ENCODE results near the gene UBTF.

Gene UBTF

GRCh38 chr17:44206825-44207155 is 12.7 kb downstream of the UBTF start:
- ChIA-PET CTCF (no interaction called here), POLR2A (interaction anchor here (1.0 to 1.2 kb wide), 2 partner anchors 11 to 20 kb away, joined by 3 to 4 read pairs; partner anchors contain the start of gene TMUB2)
- DNase-seq (ENCODE audit: extremely low spot score) = no peak
- no peak for TF ChIP-seq CTBP1 (IDR thresholded peaks at IDR 0.05; ENCODE audit: borderline replicate concordance)
- no peak for TF ChIP-seq NFRKB (IDR thresholded peaks at IDR 0.05)
- no peak for TF ChIP-seq LEF1 (IDR thresholded peaks at IDR 0.05; ENCODE audit: borderline replicate concordance)
- no peak for TF ChIP-seq SUZ12 (IDR thresholded peaks at IDR 0.05)
- TF ChIP-seq FOXA1 (IDR thresholded peaks at IDR 0.05) = no peak
- no peak for TF ChIP-seq FOXK2 (IDR thresholded peaks at IDR 0.05)
- no peak for TF ChIP-seq ZNF384 (IDR thresholded peaks at IDR 0.05)
- TF ChIP-seq TARDBP (IDR thresholded peaks at IDR 0.05) = no peak
- TF ChIP-seq FOXM1 (IDR thresholded peaks at IDR 0.05; ENCODE audit: borderline replicate concordance) = no peak
- no peak for TF ChIP-seq SP1 (IDR thresholded peaks at IDR 0.05)
- no peak for TF ChIP-seq BHLHE40 (IDR thresholded peaks at IDR 0.05; ENCODE audit: borderline replicate concordance)
- TF ChIP-seq, protein P1, sequence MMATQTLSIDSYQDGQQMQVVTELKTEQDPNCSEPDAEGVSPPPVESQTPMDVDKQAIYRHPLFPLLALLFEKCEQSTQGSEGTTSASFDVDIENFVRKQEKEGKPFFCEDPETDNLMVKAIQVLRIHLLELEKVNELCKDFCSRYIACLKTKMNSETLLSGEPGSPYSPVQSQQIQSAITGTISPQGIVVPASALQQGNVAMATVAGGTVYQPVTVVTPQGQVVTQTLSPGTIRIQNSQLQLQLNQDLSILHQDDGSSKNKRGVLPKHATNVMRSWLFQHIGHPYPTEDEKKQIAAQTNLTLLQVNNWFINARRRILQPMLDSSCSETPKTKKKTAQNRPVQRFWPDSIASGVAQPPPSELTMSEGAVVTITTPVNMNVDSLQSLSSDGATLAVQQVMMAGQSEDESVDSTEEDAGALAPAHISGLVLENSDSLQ (IDR thresholded peaks at IDR 0.05) = no peak
- TF ChIP-seq ARNT (IDR thresholded peaks at IDR 0.05) = no peak
- no peak for TF ChIP-seq L3MBTL2 (conservative IDR thresholded peaks at IDR 0.05)
- TF ChIP-seq ELF4 (IDR thresholded peaks at IDR 0.05) = no peak
- TF ChIP-seq HDGF (IDR thresholded peaks at IDR 0.05; ENCODE audit: borderline replicate concordance) = no peak

DNA sequence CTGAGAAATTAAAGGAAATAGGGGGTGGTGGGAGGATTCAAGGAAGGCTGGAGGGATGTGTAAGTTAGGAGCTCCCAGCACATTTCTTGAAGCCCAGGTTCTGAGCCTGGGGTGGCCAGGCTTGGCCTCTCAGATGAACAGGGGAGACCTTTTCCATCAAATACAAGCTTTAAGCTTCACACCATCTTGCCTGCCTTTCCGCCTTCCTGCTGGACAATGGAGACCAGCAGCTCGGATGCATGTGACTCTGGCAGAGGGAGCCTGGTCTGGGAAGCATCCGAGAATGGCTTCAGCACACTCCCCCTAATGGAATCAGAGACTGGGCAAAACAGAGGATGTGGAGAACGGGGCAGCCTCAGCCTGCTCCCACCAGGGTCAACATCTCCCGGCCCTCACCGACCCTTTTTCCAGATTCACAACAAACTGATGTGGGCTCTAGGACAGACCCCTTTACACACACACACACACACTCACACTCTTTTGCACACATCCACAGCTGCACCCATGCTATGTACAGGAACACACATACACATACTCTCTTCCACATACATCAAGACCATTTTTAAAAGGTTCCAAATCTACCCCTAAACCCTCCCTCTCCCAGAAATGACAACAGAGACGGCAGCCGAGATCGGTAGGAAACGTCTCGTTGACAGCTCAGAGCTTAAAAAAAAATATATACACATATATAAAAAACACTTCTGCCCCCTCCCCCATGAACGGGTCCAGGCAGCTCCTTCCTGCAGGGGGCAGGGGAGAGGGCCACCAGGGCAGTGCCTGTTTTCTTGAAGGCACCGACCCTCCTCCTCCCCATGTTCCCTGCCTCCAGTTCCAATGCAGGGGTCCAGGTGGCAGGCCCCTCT is 13.3 kb downstream of the UBTF start:
- ChIA-PET POLR2A (interaction anchor here (1.0 to 1.2 kb wide), 2 partner anchors 12 to 20 kb away, joined by 3 to 4 read pairs; partner anchors contain the start of gene TMUB2), CTCF (interaction anchor here (0.8 kb wide), 1 partner anchor 20 kb away, joined by 3 read pairs; the partner anchor contains the start of gene TMUB2)
- TF ChIP-seq TARDBP (IDR thresholded peaks at IDR 0.05) = peak; percentile 79
- TF ChIP-seq LEF1 (IDR thresholded peaks at IDR 0.05; ENCODE audit: borderline replicate concordance) = no peak
- no peak for DNase-seq (ENCODE audit: extremely low spot score)

- DNase-seq (ENCODE audit: extremely low spot score) = no peak
- POLR2A ChIA-PET = interaction anchor here (1.5 to 1.8 kb wide), 3 partner anchors 18 to 124 kb away, joined by 3 to 11 read pairs (median 4); partner anchors contain the start of gene TMUB2
- TF ChIP-seq ELF4 (IDR thresholded peaks at IDR 0.05) = no peak
- CTCF ChIA-PET = interaction anchor here (0.5 to 1.9 kb wide), 4 partner anchors 13 to 192 kb away, joined by 3 to 13 read pairs (median 6); partner anchors contain the start of gene GRN
These were observed 15.0 kb downstream of the UBTF start for GRCh38 chr17:44204441-44204882.

- ChIA-PET POLR2A (interaction anchor here (0.9 to 6.1 kb wide), 5 partner anchors 16 to 124 kb away, joined by 3 to 27 read pairs (median 4); partner anchors contain the start of genes TMUB2 and UBTF), CTCF (interaction anchor here (0.5 to 1.9 kb wide), 6 partner anchors 14 to 193 kb away, joined by 3 to 13 read pairs (median 6); partner anchors contain the start of gene GRN)
- DNase-seq (ENCODE audit: extremely low spot score) = peak; percentile 46
- TF ChIP-seq FOXM1 (IDR thresholded peaks at IDR 0.05; ENCODE audit: borderline replicate concordance) = no peak
- no peak for TF ChIP-seq TARDBP (IDR thresholded peaks at IDR 0.05)
- TF ChIP-seq ARNT (IDR thresholded peaks at IDR 0.05) = no peak
- TF ChIP-seq SP1 (IDR thresholded peaks at IDR 0.05) = no peak
- no peak for TF ChIP-seq FOXA1 (IDR thresholded peaks at IDR 0.05)
- TF ChIP-seq, protein P1 (IDR thresholded peaks at IDR 0.05) = peak; percentile 68; the same call in 1 of the 2 replicates
- no peak for TF ChIP-seq HDGF (IDR thresholded peaks at IDR 0.05; ENCODE audit: borderline replicate concordance)
- TF ChIP-seq L3MBTL2 (conservative IDR thresholded peaks at IDR 0.05) = no peak
- TF ChIP-seq SUZ12 (IDR thresholded peaks at IDR 0.05) = no peak
- 0 out of 2 replicates have a peak, but pooled peaks have one; percentile 18 for TF ChIP-seq ELF4 (IDR thresholded peaks at IDR 0.05)
- TF ChIP-seq FOXK2 (IDR thresholded peaks at IDR 0.05) = no peak
- TF ChIP-seq LEF1 (IDR thresholded peaks at IDR 0.05; ENCODE audit: borderline replicate concordance) = no peak
- TF ChIP-seq NFRKB (IDR thresholded peaks at IDR 0.05) = no peak
These were observed 15.6 kb downstream of the UBTF start for GRCh38 chr17:44203731-44204440.

DNA sequence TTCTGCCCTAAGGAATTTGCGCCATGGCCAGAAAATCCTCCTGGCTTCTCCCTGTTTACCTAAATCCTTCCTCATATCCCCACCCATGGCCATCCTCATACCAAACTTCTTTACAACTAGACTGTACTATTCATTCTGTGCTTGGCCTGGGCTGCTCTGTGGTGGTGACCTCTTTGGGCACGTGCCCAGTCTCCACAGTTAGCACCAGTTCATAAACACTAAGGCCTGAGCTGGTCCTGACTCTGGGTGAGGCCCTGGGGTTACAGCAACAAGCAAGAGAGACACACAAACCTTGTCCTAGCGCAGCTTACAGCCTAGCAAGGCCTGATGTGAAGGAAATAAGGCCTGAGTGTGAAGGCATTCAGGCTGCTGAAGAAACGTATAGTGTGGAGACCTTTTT is 16.7 kb downstream of the UBTF start:
- CTCF ChIA-PET = no interaction called here
- no peak for TF ChIP-seq ELF4 (IDR thresholded peaks at IDR 0.05)
- TF ChIP-seq CTBP1 (IDR thresholded peaks at IDR 0.05; ENCODE audit: borderline replicate concordance) = no peak
- TF ChIP-seq FOXM1 (IDR thresholded peaks at IDR 0.05; ENCODE audit: borderline replicate concordance) = no peak
- TF ChIP-seq NFRKB (IDR thresholded peaks at IDR 0.05) = no peak
- no peak for TF ChIP-seq HDGF (IDR thresholded peaks at IDR 0.05; ENCODE audit: borderline replicate concordance)
- TF ChIP-seq FOXK2 (IDR thresholded peaks at IDR 0.05) = no peak
- no peak for TF ChIP-seq LEF1 (IDR thresholded peaks at IDR 0.05; ENCODE audit: borderline replicate concordance)
- TF ChIP-seq ARNT (IDR thresholded peaks at IDR 0.05) = no peak
- TF ChIP-seq TARDBP (IDR thresholded peaks at IDR 0.05) = no peak
- no peak for TF ChIP-seq BHLHE40 (IDR thresholded peaks at IDR 0.05; ENCODE audit: borderline replicate concordance)
- TF ChIP-seq, protein P1 (IDR thresholded peaks at IDR 0.05) = no peak
- TF ChIP-seq SUZ12 (IDR thresholded peaks at IDR 0.05) = no peak
- no peak for TF ChIP-seq FOXA1 (IDR thresholded peaks at IDR 0.05)
- TF ChIP-seq L3MBTL2 (conservative IDR thresholded peaks at IDR 0.05) = no peak
- TF ChIP-seq ZNF384 (IDR thresholded peaks at IDR 0.05) = no peak
- no peak for TF ChIP-seq SP1 (IDR thresholded peaks at IDR 0.05)
- POLR2A ChIA-PET = interaction anchor here (1.4 to 6.1 kb wide), 3 partner anchors 17 to 125 kb away, joined by 3 to 27 read pairs (median 4); partner anchors contain the start of gene UBTF

More for the DNA sequence above, 16.7 kb downstream of the UBTF start:
- no peak for DNase-seq (ENCODE audit: extremely low spot score)
